ENCODE results near the gene TASP1. TPM values are rescaled to one million over a fixed set of nuclear protein-coding genes. Genes with fewer than 3 reads are reported as not detected.
"Not testable (repeated sequence)": the region's sequence is repeated elsewhere in the genome, so short reads cannot be mapped to it uniquely, and the experiment has no call there.

Gene TASP1
- total RNA-seq, 1 donor from 2014 or later, result 18.3 TPM

DNA sequence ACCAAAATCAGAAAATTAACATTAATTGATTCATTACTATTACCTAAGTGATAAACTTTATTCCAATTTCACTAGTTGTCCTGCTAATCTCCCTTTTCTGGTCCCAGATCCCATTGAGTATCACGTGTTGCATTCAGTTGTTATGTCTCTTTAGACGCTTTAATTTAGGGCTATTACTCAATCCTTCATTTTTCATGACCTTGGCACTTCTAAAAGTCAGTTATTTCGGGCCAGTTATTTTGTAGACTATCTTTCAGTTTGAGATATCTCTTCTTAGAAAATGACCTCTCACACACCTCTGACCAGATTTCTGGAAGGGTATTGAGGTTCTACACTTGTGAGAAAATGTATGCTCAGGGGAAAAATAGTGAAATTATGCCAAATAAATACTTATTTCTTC lies 34.0 kb upstream of the TASP1 start:
- Histone ChIP-seq H3K4me3 (ENCODE audit: low read length in 3 of 3) (no peak overlapping the region), H3K27me3 (ENCODE audit: control insufficient read depth in 3 of 3, insufficient read depth in 3 of 3, low read length in 3 of 3) (no peaks in the 10 kb centered on the region), H3K36me3 (ENCODE audit: control insufficient read depth in 3 of 3, insufficient read depth in 3 of 3, low read length in 3 of 3) (no peaks in the 10 kb centered on the region), H3K9me3 (ENCODE audit: control insufficient read depth in 3 of 3, low read length in 3 of 3) (no peaks in the 10 kb centered on the region), H3K4me1 (ENCODE audit: control insufficient read depth in 3 of 3, insufficient read depth in 3 of 3, low read length in 3 of 3) (peaks cover 0 to 4% (median 0%) of the 10 kb centered on the region in 3 donors), H3K9ac (ENCODE audit: low read depth in 1 of 3, low read length in 3 of 3) (no peak overlapping the region), H3K27ac (ENCODE audit: low read depth, low read length) (peak overlapping the region; percentile 46)

DNA sequence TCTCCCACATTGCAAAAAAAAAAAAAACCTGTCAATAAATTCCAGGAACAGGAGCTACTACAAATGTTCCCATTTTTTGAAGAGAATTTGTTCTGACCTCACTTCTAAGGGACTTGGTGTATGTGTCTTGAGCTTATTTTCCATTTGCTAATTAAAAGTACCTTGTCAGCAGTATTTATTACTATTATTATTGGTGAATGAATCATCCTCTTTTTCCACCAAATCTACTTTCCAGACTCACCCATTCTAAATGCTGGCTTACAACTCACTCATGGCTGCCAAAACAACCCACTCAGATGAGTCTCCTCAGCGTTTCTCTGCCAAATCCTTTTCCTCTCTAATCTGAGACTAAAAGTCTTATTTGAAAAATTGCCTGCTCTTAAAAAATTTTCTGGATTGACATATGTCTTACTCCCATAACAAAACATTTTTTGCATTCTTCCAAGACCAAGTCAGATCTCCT lies 33.2 kb upstream of the TASP1 start:
- Histone ChIP-seq H3K9me3 (ENCODE audit: control insufficient read depth in 3 of 3, low read length in 3 of 3) (no peaks in the 10 kb centered on the region), H3K9ac (ENCODE audit: low read depth in 1 of 3, low read length in 3 of 3) (no peak overlapping the region), H3K27me3 (ENCODE audit: control insufficient read depth in 3 of 3, insufficient read depth in 3 of 3, low read length in 3 of 3) (no peaks in the 10 kb centered on the region), H3K4me3 (ENCODE audit: low read length in 3 of 3) (no peak overlapping the region), H3K4me1 (ENCODE audit: control insufficient read depth in 3 of 3, insufficient read depth in 3 of 3, low read length in 3 of 3) (peaks cover 0 to 4% (median 0%) of the 10 kb centered on the region in 3 donors), H3K27ac (ENCODE audit: low read depth, low read length) (peak overlapping the region; percentile 77), H3K36me3 (ENCODE audit: control insufficient read depth in 3 of 3, insufficient read depth in 3 of 3, low read length in 3 of 3) (no peaks in the 10 kb centered on the region)

DNA sequence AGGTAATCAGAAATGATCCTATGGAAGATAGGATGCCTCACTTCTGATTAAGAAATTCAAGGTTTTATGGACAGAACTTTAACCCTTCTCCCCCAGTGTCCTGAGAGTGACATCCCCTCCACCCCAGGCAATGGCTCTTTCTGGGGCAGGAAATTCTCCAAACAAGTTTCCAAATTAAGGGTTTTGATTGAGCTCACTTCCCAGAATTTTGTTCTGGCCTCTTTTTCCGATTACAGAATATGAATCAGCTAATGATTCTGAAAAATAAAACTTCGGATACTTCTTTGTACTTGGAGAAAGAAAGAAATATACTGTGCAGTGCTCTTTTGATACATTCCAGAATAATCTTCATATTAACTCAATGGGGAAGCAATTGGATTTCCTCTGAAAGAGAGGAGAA lies 32.8 kb upstream of the TASP1 start:
- H3K4me3 ChIP-seq (ENCODE audit: low read length in 3 of 3), result no peak overlapping the region
- H3K27me3 ChIP-seq (ENCODE audit: control insufficient read depth in 3 of 3, insufficient read depth in 3 of 3, low read length in 3 of 3), result no peaks in the 10 kb centered on the region
- no peak overlapping the region for H3K9ac ChIP-seq (ENCODE audit: low read depth in 1 of 3, low read length in 3 of 3)
- H3K36me3 ChIP-seq (ENCODE audit: control insufficient read depth in 3 of 3, insufficient read depth in 3 of 3, low read length in 3 of 3), result no peaks in the 10 kb centered on the region
- peak overlapping the region; percentile 77 for H3K27ac ChIP-seq (ENCODE audit: low read depth, low read length)
- no peaks in the 10 kb centered on the region for H3K9me3 ChIP-seq (ENCODE audit: control insufficient read depth in 3 of 3, low read length in 3 of 3)
- H3K4me1 ChIP-seq (ENCODE audit: control insufficient read depth in 3 of 3, insufficient read depth in 3 of 3, low read length in 3 of 3), result peaks cover 0 to 4% (median 0%) of the 10 kb centered on the region in 3 donors

DNA sequence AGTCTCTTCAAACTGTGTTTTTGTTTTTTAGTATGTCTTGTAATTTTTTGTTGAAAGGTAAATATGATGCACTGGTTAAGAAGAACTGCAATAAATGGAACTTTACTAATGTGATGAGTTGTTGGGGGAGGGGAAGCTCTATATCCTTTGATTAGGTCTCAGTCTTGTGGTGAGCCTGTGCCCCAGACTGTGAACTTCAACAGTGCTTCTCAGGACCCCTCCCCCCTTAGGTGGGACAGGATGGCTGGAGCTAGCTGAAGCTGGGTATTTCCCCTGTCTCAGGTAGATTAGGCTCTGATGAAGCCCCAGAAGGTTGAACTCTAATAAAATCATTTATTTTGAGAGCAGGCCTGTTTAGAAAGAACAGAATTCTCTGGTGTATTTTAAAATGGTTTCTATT lies 31.4 kb upstream of the TASP1 start:
- no peaks in the 10 kb centered on the region for H3K9me3 ChIP-seq (ENCODE audit: control insufficient read depth in 3 of 3, low read length in 3 of 3)
- no peak overlapping the region for H3K4me3 ChIP-seq (ENCODE audit: low read length in 3 of 3)
- no peaks in the 10 kb centered on the region for H3K27me3 ChIP-seq (ENCODE audit: control insufficient read depth in 3 of 3, insufficient read depth in 3 of 3, low read length in 3 of 3)
- H3K9ac ChIP-seq (ENCODE audit: low read depth in 1 of 3, low read length in 3 of 3), result no peak overlapping the region
- H3K4me1 ChIP-seq (ENCODE audit: control insufficient read depth in 3 of 3, insufficient read depth in 3 of 3, low read length in 3 of 3), result peaks cover 0 to 4% (median 0%) of the 10 kb centered on the region in 3 donors
- no peaks in the 10 kb centered on the region for H3K36me3 ChIP-seq (ENCODE audit: control insufficient read depth in 3 of 3, insufficient read depth in 3 of 3, low read length in 3 of 3)
- H3K27ac ChIP-seq (ENCODE audit: low read depth, low read length), result no peak overlapping the region

DNA sequence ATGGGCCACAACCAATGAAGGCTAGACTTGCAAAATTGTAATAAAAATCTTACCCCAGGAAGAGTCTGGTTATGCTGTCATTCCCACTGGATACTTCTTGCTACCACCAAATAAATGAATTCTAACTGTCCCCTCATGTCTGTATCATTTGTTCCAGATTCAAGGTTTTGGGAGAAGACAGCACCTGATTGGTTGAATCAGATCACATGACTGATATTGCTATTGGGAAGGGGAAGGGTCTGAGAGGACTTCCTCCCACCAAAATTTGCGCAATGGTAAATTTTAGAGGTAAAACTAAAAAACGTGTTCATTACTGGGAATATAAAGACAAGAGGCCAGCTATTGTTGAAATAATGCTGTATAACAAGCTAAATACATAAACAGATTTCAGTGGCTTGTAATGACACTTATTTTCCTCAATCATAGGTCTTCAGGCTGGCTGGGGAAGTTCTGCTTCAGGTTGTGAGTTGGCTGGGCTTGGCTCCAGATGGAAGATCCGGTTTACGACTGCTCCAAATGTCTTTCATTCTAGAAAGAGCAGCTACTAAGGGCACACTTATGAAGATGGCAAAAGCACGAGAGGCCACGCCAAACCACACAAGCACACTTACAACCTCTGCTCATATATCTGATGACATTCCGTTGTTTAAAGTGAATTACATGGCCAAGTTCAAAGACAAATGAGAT lies 27.1 kb upstream of the TASP1 start:
- H3K4me1 ChIP-seq (ENCODE audit: control insufficient read depth in 3 of 3, insufficient read depth in 3 of 3, low read length in 3 of 3), result peaks cover 2 to 6% (median 3%) of the 10 kb centered on the region in 3 donors
- no peak overlapping the region for H3K9ac ChIP-seq (ENCODE audit: low read depth in 1 of 3, low read length in 3 of 3)
- H3K27ac ChIP-seq (ENCODE audit: low read depth, low read length), result no peak overlapping the region
- no peaks in the 10 kb centered on the region for H3K36me3 ChIP-seq (ENCODE audit: control insufficient read depth in 3 of 3, insufficient read depth in 3 of 3, low read length in 3 of 3)
- no peak overlapping the region for H3K4me3 ChIP-seq (ENCODE audit: low read length in 3 of 3)
- no peaks in the 10 kb centered on the region for H3K9me3 ChIP-seq (ENCODE audit: control insufficient read depth in 3 of 3, low read length in 3 of 3)
- H3K27me3 ChIP-seq (ENCODE audit: control insufficient read depth in 3 of 3, insufficient read depth in 3 of 3, low read length in 3 of 3), result no peaks in the 10 kb centered on the region

DNA sequence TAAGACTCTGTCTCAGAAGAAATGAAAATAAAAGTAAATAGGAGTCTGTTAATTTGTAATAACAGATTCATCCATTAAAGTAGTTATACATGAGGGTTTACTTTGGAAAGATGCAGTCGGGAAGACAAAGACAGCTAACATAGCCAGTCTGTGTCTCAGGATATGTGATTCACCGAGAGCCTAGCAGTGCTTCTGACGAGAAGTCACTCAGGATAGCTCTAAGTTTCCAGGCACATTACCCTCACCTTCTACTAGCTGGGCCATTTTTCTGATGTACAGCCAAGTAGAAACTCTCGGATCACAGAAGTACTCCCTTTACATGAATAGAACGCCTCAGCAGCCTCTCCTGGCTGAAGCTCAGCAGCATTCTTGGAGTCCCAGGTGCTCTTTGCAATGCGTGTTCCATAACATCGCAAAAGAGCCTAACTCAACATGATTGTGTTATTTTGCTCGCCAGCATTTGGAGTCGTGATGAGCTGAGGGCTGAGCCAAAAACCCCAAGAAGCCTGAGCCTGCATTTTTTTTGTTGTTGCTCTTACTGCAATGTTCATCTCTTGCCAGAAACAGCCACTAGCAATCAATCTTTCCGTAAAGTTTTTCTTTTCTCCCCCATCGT lies 22.4 kb upstream of the TASP1 start:
- H3K9me3 ChIP-seq (ENCODE audit: control insufficient read depth in 3 of 3, low read length in 3 of 3), result no peaks in the 10 kb centered on the region
- H3K9ac ChIP-seq (ENCODE audit: low read depth in 1 of 3, low read length in 3 of 3), result no peak overlapping the region
- no peak overlapping the region for H3K4me3 ChIP-seq (ENCODE audit: low read length in 3 of 3)
- peaks cover 2 to 3% (median 2%) of the 10 kb centered on the region in 3 donors for H3K4me1 ChIP-seq (ENCODE audit: control insufficient read depth in 3 of 3, insufficient read depth in 3 of 3, low read length in 3 of 3)
- no peaks in the 10 kb centered on the region for H3K27me3 ChIP-seq (ENCODE audit: control insufficient read depth in 3 of 3, insufficient read depth in 3 of 3, low read length in 3 of 3)
- H3K27ac ChIP-seq (ENCODE audit: low read depth, low read length), result peak overlapping the region; percentile 1
- H3K36me3 ChIP-seq (ENCODE audit: control insufficient read depth in 3 of 3, insufficient read depth in 3 of 3, low read length in 3 of 3), result no peaks in the 10 kb centered on the region

DNA sequence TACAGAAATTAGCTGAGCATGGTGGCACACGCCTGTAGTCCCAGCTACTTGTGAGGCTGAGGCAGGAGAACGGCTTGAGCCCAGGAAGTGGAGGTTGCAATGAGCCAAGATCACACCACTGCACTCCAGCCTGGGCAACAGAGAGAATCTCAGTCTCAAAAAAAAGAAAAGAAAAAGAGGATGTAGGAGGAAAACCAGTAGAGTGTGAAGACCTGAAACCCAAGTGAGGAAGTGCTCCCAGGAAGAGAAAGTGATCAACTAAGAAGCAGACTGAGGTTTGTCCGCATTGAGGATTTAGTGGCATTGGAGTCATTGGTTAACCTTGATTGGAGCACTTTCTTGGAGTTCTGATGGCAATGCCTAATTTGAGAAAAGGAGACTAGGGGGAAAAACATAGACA lies 20.6 kb upstream of the TASP1 start:
- H3K4me1 ChIP-seq (ENCODE audit: control insufficient read depth in 3 of 3, insufficient read depth in 3 of 3, low read length in 3 of 3), result peaks cover 2 to 3% (median 2%) of the 10 kb centered on the region in 3 donors
- no peak overlapping the region for H3K4me3 ChIP-seq (ENCODE audit: low read length in 3 of 3)
- H3K9ac ChIP-seq (ENCODE audit: low read depth in 1 of 3, low read length in 3 of 3), result no peak overlapping the region
- H3K27ac ChIP-seq (ENCODE audit: low read depth, low read length), result no peak overlapping the region
- H3K36me3 ChIP-seq (ENCODE audit: control insufficient read depth in 3 of 3, insufficient read depth in 3 of 3, low read length in 3 of 3), result no peaks in the 10 kb centered on the region
- H3K27me3 ChIP-seq (ENCODE audit: control insufficient read depth in 3 of 3, insufficient read depth in 3 of 3, low read length in 3 of 3), result no peaks in the 10 kb centered on the region
- no peaks in the 10 kb centered on the region for H3K9me3 ChIP-seq (ENCODE audit: control insufficient read depth in 3 of 3, low read length in 3 of 3)

DNA sequence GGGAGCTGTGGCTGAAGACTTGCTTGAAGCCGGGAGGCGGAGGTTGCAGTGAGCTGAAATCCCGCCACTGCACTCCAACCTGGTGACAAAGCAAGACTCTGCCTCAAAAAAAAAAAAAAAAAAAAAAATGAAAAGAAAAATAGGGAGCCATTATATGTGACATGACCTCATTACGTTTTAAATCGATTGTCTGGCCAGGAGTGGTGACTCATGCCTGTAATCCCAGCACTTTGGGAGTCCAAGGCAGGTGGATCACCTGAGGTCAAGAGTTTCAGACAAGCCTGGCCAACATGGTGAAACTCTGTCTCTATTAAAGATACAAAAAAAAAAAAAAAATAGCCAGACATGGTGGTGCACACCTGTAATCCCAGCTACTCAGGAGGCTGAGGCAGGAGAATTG lies 19.3 kb upstream of the TASP1 start:
- H3K27ac ChIP-seq (ENCODE audit: low read depth, low read length); H3K4me3 ChIP-seq (ENCODE audit: low read length in 3 of 3); H3K9me3 ChIP-seq (ENCODE audit: control insufficient read depth in 3 of 3, low read length in 3 of 3); H3K9ac ChIP-seq (ENCODE audit: low read depth in 1 of 3, low read length in 3 of 3); H3K27me3 ChIP-seq (ENCODE audit: control insufficient read depth in 3 of 3, insufficient read depth in 3 of 3, low read length in 3 of 3); H3K4me1 ChIP-seq (ENCODE audit: control insufficient read depth in 3 of 3, insufficient read depth in 3 of 3, low read length in 3 of 3); H3K36me3 ChIP-seq (ENCODE audit: control insufficient read depth in 3 of 3, insufficient read depth in 3 of 3, low read length in 3 of 3): not testable (repeated sequence)

DNA sequence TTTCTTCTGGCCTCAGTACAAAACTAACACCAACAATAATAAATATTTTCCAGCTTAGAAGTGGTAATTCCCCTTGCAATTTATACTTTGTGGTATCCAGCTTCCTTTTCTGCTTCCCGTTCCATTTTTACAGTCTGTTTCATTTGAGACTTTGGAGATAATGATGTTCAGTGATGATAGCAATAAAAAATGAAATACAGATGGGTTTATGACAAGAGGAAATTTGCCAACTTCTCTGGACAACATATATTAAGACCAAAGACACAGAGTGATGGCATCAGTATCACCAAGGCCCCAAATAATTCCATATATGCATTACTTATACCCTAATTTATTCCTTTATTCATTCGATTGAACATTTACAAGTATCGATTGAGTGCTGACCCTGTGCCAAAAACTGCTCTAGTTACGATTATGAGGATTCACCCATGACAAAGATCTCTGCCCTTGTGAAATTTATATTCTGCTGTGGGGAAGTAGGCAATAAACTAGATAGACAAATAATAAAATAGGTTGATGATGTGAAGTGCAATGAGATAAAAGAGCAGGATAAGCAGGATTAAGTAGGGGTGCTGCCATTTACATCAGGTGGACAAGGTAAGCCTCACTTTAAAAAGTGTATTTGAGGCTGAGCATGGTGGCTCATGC lies 18.1 kb upstream of the TASP1 start:
- Histone ChIP-seq H3K9ac (ENCODE audit: low read depth in 1 of 3, low read length in 3 of 3) (no peak overlapping the region), H3K27me3 (ENCODE audit: control insufficient read depth in 3 of 3, insufficient read depth in 3 of 3, low read length in 3 of 3) (peaks cover 0 to 2% (median 0%) of the 10 kb centered on the region in 3 donors), H3K9me3 (ENCODE audit: control insufficient read depth in 3 of 3, low read length in 3 of 3) (no peaks in the 10 kb centered on the region), H3K4me1 (ENCODE audit: control insufficient read depth in 3 of 3, insufficient read depth in 3 of 3, low read length in 3 of 3) (peaks cover 2 to 3% (median 2%) of the 10 kb centered on the region in 3 donors), H3K27ac (ENCODE audit: low read depth, low read length) (no peak overlapping the region), H3K4me3 (ENCODE audit: low read length in 3 of 3) (no peak overlapping the region), H3K36me3 (ENCODE audit: control insufficient read depth in 3 of 3, insufficient read depth in 3 of 3, low read length in 3 of 3) (no peaks in the 10 kb centered on the region)

DNA sequence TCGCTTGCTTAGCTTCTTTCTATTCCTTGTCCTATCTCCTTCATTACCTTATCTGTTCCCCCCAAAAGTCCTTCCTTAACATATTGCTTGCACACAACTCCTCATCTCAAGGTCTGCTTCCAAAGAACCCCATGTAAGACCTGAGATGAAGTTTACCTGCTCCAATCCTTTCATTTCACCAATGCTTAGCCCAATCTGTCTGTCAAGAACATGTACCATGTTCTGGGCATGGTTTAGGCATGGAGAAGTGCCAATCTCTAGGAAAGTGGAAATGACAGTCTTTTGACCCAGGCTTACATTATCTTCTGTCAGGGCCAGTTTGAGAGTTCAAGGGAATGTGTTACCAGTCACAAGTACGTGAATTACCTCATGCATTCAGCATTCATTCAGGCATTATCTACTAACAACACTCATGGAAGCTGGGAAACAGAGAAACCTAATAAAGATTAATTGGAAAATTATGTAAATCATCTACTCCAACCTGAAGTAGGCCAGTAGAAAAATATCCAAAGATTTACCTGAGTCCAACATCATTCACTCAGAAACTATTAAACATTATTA lies 15.8 kb upstream of the TASP1 start:
- H3K9me3 ChIP-seq (ENCODE audit: control insufficient read depth in 3 of 3, low read length in 3 of 3), result no peaks in the 10 kb centered on the region
- peaks cover 0 to 2% (median 0%) of the 10 kb centered on the region in 3 donors for H3K27me3 ChIP-seq (ENCODE audit: control insufficient read depth in 3 of 3, insufficient read depth in 3 of 3, low read length in 3 of 3)
- H3K36me3 ChIP-seq (ENCODE audit: control insufficient read depth in 3 of 3, insufficient read depth in 3 of 3, low read length in 3 of 3), result no peaks in the 10 kb centered on the region
- H3K9ac ChIP-seq (ENCODE audit: low read depth in 1 of 3, low read length in 3 of 3), result no peak overlapping the region
- H3K27ac ChIP-seq (ENCODE audit: low read depth, low read length), result no peak overlapping the region
- peaks cover 0 to under 1% (median 0%) of the 10 kb centered on the region in 3 donors for H3K4me1 ChIP-seq (ENCODE audit: control insufficient read depth in 3 of 3, insufficient read depth in 3 of 3, low read length in 3 of 3)
- no peak overlapping the region for H3K4me3 ChIP-seq (ENCODE audit: low read length in 3 of 3)
